Measurements from ENCODE around the gene RNF10. TPM values are rescaled to one million over a fixed set of nuclear protein-coding genes. Genes with fewer than 3 reads are reported as not detected.

The RNF10 gene
- total RNA-seq, 1 experiment from 2014 or later = 166 TPM

GRCh38 chr12:120534703-120535655 lies 823 bp downstream of the RNF10 start:
- POLR2A ChIA-PET = interaction anchor here (0.6 to 4.3 kb wide), 15 partner anchors 9 to 271 kb away, joined by 3 to 30 read pairs (median 5); partner anchors contain the start of genes COX6A1, DYNLL1, GATC and POP5
- Mint-ChIP-seq H3K27ac (ENCODE audit: low read depth, unreplicated experiment) (peak overlapping the region; percentile 92), H3K27me3 (ENCODE audit: insufficient read depth, unreplicated experiment) (no peaks in the 10 kb centered on the region), H3K36me3 (ENCODE audit: insufficient read depth, unreplicated experiment) (peaks cover 26% of the 10 kb centered on the region), H3K4me3 (ENCODE audit: unreplicated experiment) (peak overlapping the region; percentile 86), H3K9me3 (ENCODE audit: unreplicated experiment) (no peaks in the 10 kb centered on the region), H3K4me1 (ENCODE audit: insufficient read depth, unreplicated experiment) (peaks cover 26% of the 10 kb centered on the region)
- TF ChIP-seq CTCF (IDR thresholded peaks at IDR 0.05; ENCODE audit: unreplicated experiment) = no peak
- CTCF ChIA-PET = interaction anchor here (0.5 to 1.2 kb wide), 4 partner anchors 17 to 332 kb away, joined by 3 to 4 read pairs (median 3); no protein-coding TSS in a partner anchor
- peak; percentile 80 for DNase-seq (ENCODE audit: unreplicated experiment)
- intact Hi-C loops (cut with micrococcal nuclease) = loop anchor here (2.0 kb wide), 1 partner anchor 40 kb away; no protein-coding TSS in a partner anchor
- BruUV-seq (replicated peaks) = no TSS peak

GRCh38 chr12:120536064-120536791 lies 2.1 kb downstream of the RNF10 start:
- ChIA-PET CTCF (interaction anchor here (0.6 to 1.2 kb wide), 3 partner anchors 68 to 435 kb away, joined by 3 to 4 read pairs (median 3); no protein-coding TSS in a partner anchor), POLR2A (interaction anchor here (0.6 to 4.3 kb wide), 8 partner anchors 38 to 521 kb away, joined by 3 to 30 read pairs (median 6); partner anchors contain the start of genes DYNLL1, GATC, POP5 and RNU4-2)
- intact Hi-C loops (cut with micrococcal nuclease) = no loop called here
- Mint-ChIP-seq H3K27me3 (ENCODE audit: insufficient read depth, unreplicated experiment) (no peaks in the 10 kb centered on the region), H3K27ac (ENCODE audit: low read depth, unreplicated experiment) (peak overlapping the region; percentile 92), H3K4me1 (ENCODE audit: insufficient read depth, unreplicated experiment) (peaks cover 26% of the 10 kb centered on the region), H3K36me3 (ENCODE audit: insufficient read depth, unreplicated experiment) (peaks cover 35% of the 10 kb centered on the region), H3K9me3 (ENCODE audit: unreplicated experiment) (no peaks in the 10 kb centered on the region), H3K4me3 (ENCODE audit: unreplicated experiment) (peak overlapping the region; percentile 86)
- no peak for DNase-seq (ENCODE audit: unreplicated experiment)
- no TSS peak for BruUV-seq (replicated peaks)
- no peak for TF ChIP-seq CTCF (IDR thresholded peaks at IDR 0.05; ENCODE audit: unreplicated experiment)

GRCh38 chr12:120537856-120538220 lies 3.7 kb downstream of the RNF10 start:
- no peak for DNase-seq (ENCODE audit: unreplicated experiment)
- Mint-ChIP-seq H3K9me3 (ENCODE audit: unreplicated experiment) (no peaks in the 10 kb centered on the region), H3K4me1 (ENCODE audit: insufficient read depth, unreplicated experiment) (peaks cover 26% of the 10 kb centered on the region), H3K27ac (ENCODE audit: low read depth, unreplicated experiment) (peak overlapping the region; percentile 66), H3K4me3 (ENCODE audit: unreplicated experiment) (peak overlapping the region; percentile 86), H3K36me3 (ENCODE audit: insufficient read depth, unreplicated experiment) (peaks cover 46% of the 10 kb centered on the region), H3K27me3 (ENCODE audit: insufficient read depth, unreplicated experiment) (no peaks in the 10 kb centered on the region)
- BruUV-seq (replicated peaks) = no TSS peak
- intact Hi-C loops (cut with micrococcal nuclease) = no loop called here
- ChIA-PET POLR2A (interaction anchor here (0.7 to 4.3 kb wide), 9 partner anchors 8 to 170 kb away, joined by 3 to 42 read pairs (median 4); partner anchors contain the start of genes COQ5 and POP5), CTCF (interaction anchor here (0.8 kb wide), 2 partner anchors 63 to 434 kb away, joined by 3 to 5 read pairs; no protein-coding TSS in a partner anchor)
- TF ChIP-seq CTCF (IDR thresholded peaks at IDR 0.05; ENCODE audit: unreplicated experiment) = no peak

Measured in MCF 10A (cell line).